HG03521 (cell line): ENCODE results near the gene CSTPP1.
"Not testable (repeated sequence)": the region's sequence is repeated elsewhere in the genome, so short reads cannot be mapped to it uniquely, and the experiment has no call there.

ENCODE experiments used
- ATAC-seq: cut with Tn5 transposase; IDR thresholded peaks from one replicate; pipeline ENCODE4 v1.9.1; 2021; ENCODE audit warnings: mild to moderate bottlenecking, moderate library complexity; ENCODE audit not compliant: unreplicated experiment

The CSTPP1 gene

GRCh38 chr11:47093541-47093940 is 157.0 kb downstream of the CSTPP1 start:
- ATAC-seq, result no peak

- ATAC-seq, result not testable (repeated sequence)
Observed at GRCh38 chr11:47096871-47097270, 160.3 kb downstream of the CSTPP1 start.

DNA sequence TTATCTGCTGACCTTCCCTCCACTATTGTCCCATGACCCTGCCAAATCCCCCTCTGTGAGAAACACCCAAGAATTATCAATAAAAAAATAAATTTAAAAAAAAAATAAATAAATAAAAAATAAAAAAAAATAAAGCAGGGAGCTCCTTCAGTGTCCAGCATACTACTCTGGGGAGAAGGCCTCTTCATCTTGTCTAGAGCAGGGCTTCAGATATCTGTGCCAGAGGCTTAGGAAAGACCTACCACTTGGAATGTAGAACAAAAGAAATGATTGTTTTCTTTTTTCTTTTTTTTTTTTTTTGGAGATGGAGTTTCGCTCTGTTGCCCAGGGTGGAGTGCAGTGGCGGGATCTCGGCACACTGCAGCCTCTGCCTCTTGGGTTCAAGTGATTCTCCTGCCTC is 161.7 kb downstream of the CSTPP1 start:
- ATAC-seq, result not testable (repeated sequence)

DNA sequence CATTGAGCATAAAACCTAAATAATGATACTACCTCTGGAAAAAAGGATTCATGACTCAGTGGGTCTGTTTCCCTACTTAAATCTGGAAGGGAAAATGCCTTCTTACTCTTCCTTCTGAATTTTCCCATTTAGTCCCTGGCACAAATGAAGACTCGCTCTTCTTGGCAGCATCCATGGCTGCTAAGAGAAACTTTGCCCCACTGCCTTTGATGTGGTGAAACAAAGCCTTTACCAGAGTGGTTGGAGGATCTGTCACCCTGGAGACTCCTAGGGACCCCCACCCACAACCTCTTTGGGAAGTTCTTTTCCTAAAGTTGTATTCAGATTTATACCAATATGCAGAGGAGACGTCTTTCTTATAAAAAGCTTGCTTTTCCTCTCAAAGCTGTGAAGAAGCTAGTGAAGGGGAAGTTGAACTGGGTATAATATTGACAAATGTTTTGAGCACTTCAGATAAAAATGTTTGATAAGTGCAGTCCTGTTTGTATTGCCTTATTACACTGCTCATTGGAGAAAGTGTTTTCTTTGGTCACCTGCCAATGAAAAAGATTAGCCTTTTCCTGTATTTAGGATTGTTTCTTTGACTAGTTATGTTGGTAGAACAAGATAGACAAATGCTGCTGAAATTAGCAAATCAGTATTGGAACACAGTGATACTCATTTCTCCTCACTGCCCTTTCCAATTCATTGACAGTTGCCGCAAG is 162.8 kb downstream of the CSTPP1 start:
- ATAC-seq, result no peak

DNA sequence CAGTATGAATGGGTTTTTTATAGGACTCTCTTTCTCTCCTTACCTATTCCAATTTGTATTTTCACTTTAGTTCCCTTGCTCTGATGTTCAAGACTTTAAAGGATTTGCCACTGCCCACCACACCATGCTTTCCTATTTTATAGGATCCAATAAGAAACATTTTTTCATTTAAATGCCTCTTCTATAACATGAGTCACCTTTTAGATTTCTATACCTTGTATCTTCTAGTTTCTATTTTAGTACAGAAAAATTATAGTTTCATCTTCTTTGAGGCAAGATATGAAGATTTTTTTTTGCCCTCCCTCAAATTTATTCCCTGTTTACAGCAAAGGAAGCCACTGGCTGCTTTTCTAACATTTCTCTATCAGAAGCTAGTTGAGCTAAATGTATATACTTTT is 163.4 kb downstream of the CSTPP1 start:
- no peak for ATAC-seq

- no peak for ATAC-seq
Observed at GRCh38 chr11:47101406-47101805, 164.8 kb downstream of the CSTPP1 start.

GRCh38 chr11:47104261-47104950 is 167.8 kb downstream of the CSTPP1 start:
- no peak for ATAC-seq

GRCh38 chr11:47105541-47105940 is 169.0 kb downstream of the CSTPP1 start:
- no peak for ATAC-seq

- no peak for ATAC-seq
Observed at GRCh38 chr11:47105974-47106373, 169.4 kb downstream of the CSTPP1 start.

DNA sequence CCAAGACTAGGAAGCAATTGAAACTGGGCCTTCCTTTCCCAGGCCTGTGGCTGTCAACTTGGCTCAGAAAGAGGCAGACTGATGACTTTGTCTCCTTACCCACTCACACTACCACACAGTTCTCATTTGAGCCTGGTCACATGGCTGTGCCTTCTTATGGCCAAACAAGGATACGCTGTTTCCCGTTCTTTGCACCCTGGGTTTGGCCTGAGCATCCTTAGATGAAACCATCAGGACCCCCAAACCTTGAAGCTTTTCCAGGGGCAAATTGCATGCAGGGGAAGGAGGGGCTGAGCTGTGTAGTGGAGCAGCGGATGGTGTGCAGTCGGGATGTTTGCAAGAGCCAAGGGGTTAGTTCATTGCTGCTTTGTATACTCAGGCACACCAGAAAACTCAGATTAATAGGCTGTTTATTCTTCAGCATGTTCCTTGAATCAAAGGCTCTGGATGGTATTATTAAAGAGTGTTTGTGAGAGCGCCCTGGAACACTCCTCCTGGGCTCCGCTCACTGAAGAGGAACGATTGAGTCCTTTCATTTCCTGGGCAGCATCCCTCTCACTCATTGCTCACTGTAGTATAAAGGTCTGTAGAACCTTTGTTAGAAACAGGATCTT is 170.3 kb downstream of the CSTPP1 start:
- no peak for ATAC-seq

DNA sequence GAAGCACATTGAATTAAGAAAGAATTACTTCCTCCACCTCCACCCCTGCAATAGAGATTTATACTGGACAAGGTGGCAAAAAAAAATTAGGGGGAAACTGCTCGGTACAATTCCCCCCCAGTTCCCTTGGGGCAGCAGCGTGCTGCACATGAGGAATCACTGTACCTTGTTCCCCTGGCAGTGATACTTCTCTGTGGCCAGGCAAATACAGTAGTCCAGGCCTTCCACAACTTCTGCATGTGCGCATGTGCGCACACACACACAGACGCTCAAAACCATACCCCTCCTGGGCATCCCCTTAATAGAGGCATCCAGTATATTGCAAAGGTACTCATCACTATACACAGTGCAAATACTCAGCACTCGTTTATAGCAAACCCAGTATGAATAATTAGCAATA is 171.2 kb downstream of the CSTPP1 start:
- no peak for ATAC-seq

DNA sequence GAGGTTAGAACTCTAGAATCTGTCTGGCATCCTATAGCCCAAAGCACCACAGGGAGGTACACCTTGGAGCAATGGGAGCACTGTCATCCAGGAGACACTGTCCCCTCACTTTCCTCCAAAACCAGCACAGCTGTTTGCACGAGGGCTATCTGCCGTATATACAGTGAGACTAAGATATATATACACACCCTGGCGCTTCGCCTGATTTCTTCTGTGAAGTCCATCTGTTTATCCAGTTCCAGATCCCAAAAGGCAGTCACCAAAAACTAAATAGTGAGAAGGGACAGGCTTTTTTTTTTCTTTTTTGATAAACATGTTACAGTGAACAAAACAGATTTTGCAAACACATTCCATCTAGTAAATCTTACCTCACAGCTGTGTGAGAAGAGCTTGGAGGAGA is 171.7 kb downstream of the CSTPP1 start:
- ATAC-seq, result no peak

GRCh38 chr11:47109051-47109726 is 172.6 kb downstream of the CSTPP1 start:
- no peak for ATAC-seq

DNA sequence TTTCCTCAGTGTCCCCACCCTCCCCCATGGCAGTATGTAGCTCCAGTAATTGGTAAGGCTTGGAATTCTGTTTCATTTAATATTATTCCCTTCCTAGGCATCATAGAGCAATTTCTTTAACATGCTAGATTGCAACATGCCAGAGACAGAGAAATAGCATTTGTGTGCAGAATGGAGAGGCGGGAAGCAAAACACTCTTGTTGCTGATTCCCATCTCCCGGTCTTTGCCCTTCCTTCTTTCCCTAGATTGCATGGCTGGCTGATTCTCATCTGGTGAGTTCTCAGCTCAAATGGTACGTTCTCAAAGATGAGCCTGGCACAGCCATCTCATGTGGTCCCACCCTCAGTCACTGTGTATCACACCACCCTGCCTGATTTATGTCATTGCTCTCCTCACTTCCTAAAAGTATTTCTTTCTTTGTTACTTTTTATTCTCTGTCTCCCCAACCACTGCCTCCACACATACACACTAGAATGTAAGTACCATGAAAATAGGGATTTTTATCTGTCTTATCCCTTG is 173.2 kb downstream of the CSTPP1 start:
- no peak for ATAC-seq

GRCh38 chr11:47111318-47111804 is 174.8 kb downstream of the CSTPP1 start:
- peak; percentile 82 for ATAC-seq

DNA sequence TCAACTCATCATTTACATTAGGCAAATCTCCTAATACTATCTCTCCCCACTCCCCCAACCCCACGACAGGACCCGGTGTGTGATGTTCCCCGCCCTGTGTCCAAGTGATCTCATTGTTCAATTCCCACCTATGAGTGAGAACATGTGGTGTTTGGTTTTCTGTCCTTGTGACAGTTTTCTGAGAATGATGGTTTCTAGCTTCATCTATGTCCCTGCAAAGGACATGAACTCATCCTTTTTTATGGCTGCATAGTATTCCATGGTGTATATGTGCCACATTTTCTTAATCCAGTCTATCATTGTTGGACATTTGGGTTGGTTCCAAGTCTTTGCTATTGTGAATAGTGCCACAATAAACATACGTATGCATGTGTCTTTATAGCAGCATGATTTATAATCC is 176.4 kb downstream of the CSTPP1 start:
- ATAC-seq, result not testable (repeated sequence)

- ATAC-seq, result not testable (repeated sequence)
Observed at GRCh38 chr11:47118958-47119688, 182.6 kb downstream of the CSTPP1 start.

- ATAC-seq, result no peak
Observed at GRCh38 chr11:47121056-47121455, 184.5 kb downstream of the CSTPP1 start.

GRCh38 chr11:47121731-47122130 is 185.2 kb downstream of the CSTPP1 start:
- ATAC-seq, result no peak

GRCh38 chr11:47123094-47123493 is 186.5 kb downstream of the CSTPP1 start:
- ATAC-seq, result no peak
